Gastrocnemius medialis (tissue), 4 donors: ENCODE measurements around the gene GSTP1. TPM values are rescaled to one million over a fixed set of nuclear protein-coding genes. Genes with fewer than 3 reads are reported as not detected.
"Not testable (repeated sequence)": the region's sequence is repeated elsewhere in the genome, so short reads cannot be mapped to it uniquely, and the experiment has no call there.

Experiments
- ATAC-seq, 2 donors: fragments of 150-250 bp; one replicate each; pipeline ENCODE4 v1.9.1; 2016
- DNase-seq, 2 donors: peaks; one replicate each; pipeline ENCODE4 v3.0.0-alpha.2; 2019
- H3K27ac ChIP-seq, 4 donors: fragments of 200-600 bp; sonication (generic); 1 replicate in 1 of 4; 2 replicates in 3 of 4; pipeline ENCODE4 v1.5.1; 2016 to 2018; ENCODE audit warnings: mild to moderate bottlenecking in 2 of 4, moderate library complexity in 1 of 4
- H3K27me3 ChIP-seq, 3 donors: fragments of 200-600 bp; sonication (generic) in 2 of 3; 1 replicate in 1 of 3; 2 replicates in 2 of 3; pipeline versions ENCODE4 v1.5.1 to v1.6.0; 2016 to 2019; ENCODE audit warnings: mild to moderate bottlenecking in 1 of 3, moderate library complexity in 1 of 3
- H3K36me3 ChIP-seq, 2 donors: fragments of 200-600 bp; sonication (generic) in 1 of 2; one replicate each; pipeline ENCODE4 v1.5.1; 2017 to 2018
- H3K4me1 ChIP-seq, 2 donors: fragments of 200-600 bp; sonication (generic) in 1 of 2; one replicate each; pipeline ENCODE4 v1.5.1; 2016 to 2017; ENCODE audit warnings: mild to moderate bottlenecking in 2 of 2
- H3K4me3 ChIP-seq, 4 donors: fragments of 200-600 bp; sonication (generic) in 3 of 4; 1 replicate in 1 of 4; 2 replicates in 3 of 4; pipeline ENCODE4 v1.5.1; 2016 to 2019; ENCODE audit warnings: mild to moderate bottlenecking in 2 of 4
- H3K9me3 ChIP-seq, 3 donors: fragments of 200-600 bp; sonication (generic) in 2 of 3; 1 replicate in 1 of 3; 2 replicates in 2 of 3; pipeline ENCODE4 v1.5.1; 2016 to 2019
- CTCF ChIP-seq, 5 experiments: fragments of 450-650 bp in 3 of 5; fragments of 200-600 bp in 2 of 5; sonication (generic) in 2 of 5; IDR thresholded peaks in 4 of 5; conservative IDR thresholded peaks in 1 of 5; 1 replicate in 4 of 5; 2 replicates in 1 of 5; pipeline ENCODE4 v1.5.1; 2016 to 2019; ENCODE audit warnings: antibody characterized with exemption in 5 of 5, mild to moderate bottlenecking in 3 of 5, moderate library complexity in 3 of 5
- POLR2A ChIP-seq, 2 donors: fragments of 450-650 bp; IDR thresholded peaks; one replicate each; pipeline ENCODE4 v1.6.1; 2017; ENCODE audit warnings: antibody characterized with exemption in 2 of 2, mild to moderate bottlenecking in 2 of 2, moderate library complexity in 2 of 2
- in situ Hi-C, 4 donors: fragments of 200-750 bp; cut with MboI; loops; one replicate each; pipeline versions ENCODE4 v1.15.0 to v1.8.0; 2017; ENCODE audit warnings: low sequenced_read_pairs in 4 of 4
- intact Hi-C: fragments of 100-400 bp; cut with DNase I; formaldehyde crosslinking; loops from one replicate; pipeline ENCODE4 v1.15.1; 2023; ENCODE audit warnings: low total_unique reads
- total RNA-seq, 4 donors: library from RNA; depleted of rRNA; stranded (reverse); fragments of >200 nt; gene quantifications; one replicate each; pipeline versions ENCODE4 v1.1.0 to v1.2.3, GENCODE V29; 2016

The GSTP1 gene
- total RNA-seq, 4 donors from 2014 or later, result 316 to 866 (median 549) TPM

- Histone ChIP-seq H3K9me3 (no peaks in the 10 kb centered on the region), H3K36me3 (no peaks in the 10 kb centered on the region), H3K27me3 (peaks cover 0 to 3% (median 0%) of the 10 kb centered on the region in 3 donors), H3K27ac (no peak overlapping the region), H3K4me3 (no peak overlapping the region), H3K4me1 (no peaks in the 10 kb centered on the region)
- ATAC-seq, result no peak
- no peak for DNase-seq
- TF ChIP-seq CTCF (IDR thresholded peaks at IDR 0.05 in 4 of 5, conservative IDR thresholded peaks at IDR 0.05 in 1 of 5), result no peak
- no peak for TF ChIP-seq POLR2A (IDR thresholded peaks at IDR 0.05)
- in situ Hi-C loops (no loop called here), intact Hi-C loops (no loop called here)
These were observed 10.9 kb downstream of the GSTP1 start for GRCh38 chr11:67594480-67594879.

GRCh38 chr11:67596753-67597300 is 13.2 kb downstream of the GSTP1 start:
- TF ChIP-seq POLR2A (IDR thresholded peaks at IDR 0.05) (no peak), CTCF (IDR thresholded peaks at IDR 0.05 in 4 of 5, conservative IDR thresholded peaks at IDR 0.05 in 1 of 5) (no peak)
- Histone ChIP-seq H3K4me3 (no peak overlapping the region), H3K9me3 (no peaks in the 10 kb centered on the region), H3K4me1 (no peaks in the 10 kb centered on the region), H3K36me3 (no peaks in the 10 kb centered on the region), H3K27me3 (peaks cover 0 to 3% (median 0%) of the 10 kb centered on the region in 3 donors), H3K27ac (no peak overlapping the region)
- ATAC-seq (no peak), DNase-seq (no peak)
- in situ Hi-C loops (no loop called here), intact Hi-C loops (no loop called here)

GRCh38 chr11:67597458-67597857 is 13.8 kb downstream of the GSTP1 start:
- ATAC-seq, in situ Hi-C loops, H3K27ac ChIP-seq, intact Hi-C loops, H3K36me3 ChIP-seq, H3K4me1 ChIP-seq, H3K27me3 ChIP-seq, DNase-seq, H3K4me3 ChIP-seq, H3K9me3 ChIP-seq: not testable (repeated sequence)

- ATAC-seq, H3K4me1 ChIP-seq, H3K4me3 ChIP-seq, H3K36me3 ChIP-seq, H3K27me3 ChIP-seq, H3K9me3 ChIP-seq, intact Hi-C loops, H3K27ac ChIP-seq, DNase-seq, in situ Hi-C loops: not testable (repeated sequence)
These were observed 14.4 kb downstream of the GSTP1 start for GRCh38 chr11:67597963-67598362.

GRCh38 chr11:67599149-67599548 is 15.5 kb downstream of the GSTP1 start:
- intact Hi-C loops (no loop called here), in situ Hi-C loops (no loop called here)
- Histone ChIP-seq H3K9me3 (no peaks in the 10 kb centered on the region), H3K4me1 (no peaks in the 10 kb centered on the region), H3K4me3 (no peak overlapping the region), H3K27me3 (peaks cover 0 to 3% (median 0%) of the 10 kb centered on the region in 3 donors), H3K36me3 (no peaks in the 10 kb centered on the region), H3K27ac (no peak overlapping the region)
- no peak for DNase-seq
- no peak for ATAC-seq
- TF ChIP-seq CTCF (IDR thresholded peaks at IDR 0.05 in 4 of 5, conservative IDR thresholded peaks at IDR 0.05 in 1 of 5) (no peak), POLR2A (IDR thresholded peaks at IDR 0.05) (no peak)
